Ascending aorta (tissue), 2 donors: ENCODE results near the gene SLC2A2. TPM values are rescaled to one million over a fixed set of nuclear protein-coding genes. Genes with fewer than 3 reads are reported as not detected.
A peak's percentile ranks its signal among the peaks of the same experiment; 100 is the strongest.

Experiments
- DNase-seq, 2 donors: peaks; one replicate each; pipeline ENCODE4 v3.0.0-alpha.2; 2019; ENCODE audit warnings: low spot score in 2 of 2
- H3K27ac ChIP-seq, 2 donors: fragments of 200-600 bp; sonication (generic); one replicate each; pipeline ENCODE4 v1.5.1; 2016 to 2017; ENCODE audit warnings: mild to moderate bottlenecking in 1 of 2
- H3K27me3 ChIP-seq: fragments of 200-600 bp; sonication (generic); one replicate; pipeline ENCODE4 v1.5.1; 2017
- H3K36me3 ChIP-seq, 2 donors: fragments of 200-600 bp; sonication (generic); one replicate each; pipeline ENCODE4 v1.5.1; 2016
- H3K4me1 ChIP-seq, 2 donors: fragments of 200-600 bp; sonication (generic); one replicate each; pipeline ENCODE4 v1.5.1; 2016 to 2017; ENCODE audit warnings: mild to moderate bottlenecking in 1 of 2
- H3K4me3 ChIP-seq, 2 donors: fragments of 200-600 bp; sonication (generic); one replicate each; pipeline ENCODE4 v1.5.1; 2016 to 2017; ENCODE audit warnings: mild to moderate bottlenecking in 1 of 2
- H3K9me3 ChIP-seq, 2 donors: fragments of 200-600 bp; sonication (generic); one replicate each; pipeline ENCODE4 v1.5.1; 2016
- CTCF ChIP-seq, 3 experiments: fragments of 200-600 bp in 2 of 3; fragments of 450-650 bp in 1 of 3; sonication (generic) in 2 of 3; IDR thresholded peaks; one replicate each; pipeline ENCODE4 v1.5.1; 2016 to 2019; ENCODE audit warnings: antibody characterized with exemption in 3 of 3, mild to moderate bottlenecking in 1 of 3, moderate library complexity in 1 of 3
- intact Hi-C: fragments of 100-400 bp; cut with DNase I; formaldehyde crosslinking; loops from one replicate; pipeline ENCODE4 v1.15.1; 2023
- total RNA-seq: library from RNA; depleted of rRNA; stranded (reverse); fragments of >200 nt; gene quantifications from one replicate; pipeline ENCODE4 v1.1.0, GENCODE V29; 2016

The SLC2A2 gene
- total RNA-seq, 1 donor from 2014 or later: not detected

- Histone ChIP-seq H3K27me3 (no peaks in the 10 kb centered on the region), H3K4me1 (no peaks in the 10 kb centered on the region), H3K36me3 (no peaks in the 10 kb centered on the region), H3K9me3 (no peaks in the 10 kb centered on the region), H3K27ac (no peak overlapping the region), H3K4me3 (no peak overlapping the region)
- no peak for TF ChIP-seq CTCF (IDR thresholded peaks at IDR 0.05)
- intact Hi-C loops: no loop called here
- no peak for DNase-seq
Measured at GRCh38 chr3:171055336-171056178, 29.0 kb upstream of the SLC2A2 start.

GRCh38 chr3:171054921-171055320, 28.4 kb upstream of the SLC2A2 start:
- Histone ChIP-seq H3K27me3 (no peaks in the 10 kb centered on the region), H3K27ac (no peak overlapping the region), H3K4me3 (no peak overlapping the region), H3K9me3 (no peaks in the 10 kb centered on the region), H3K4me1 (no peaks in the 10 kb centered on the region), H3K36me3 (no peaks in the 10 kb centered on the region)
- intact Hi-C loops: no loop called here
- TF ChIP-seq CTCF (IDR thresholded peaks at IDR 0.05): no peak
- DNase-seq: no peak

- no peak for DNase-seq
- intact Hi-C loops: no loop called here
- H3K27ac ChIP-seq: no peak overlapping the region
- no peaks in the 10 kb centered on the region for H3K27me3 ChIP-seq
- no peaks in the 10 kb centered on the region for H3K36me3 ChIP-seq
- H3K9me3 ChIP-seq: no peaks in the 10 kb centered on the region
- no peak for TF ChIP-seq CTCF (IDR thresholded peaks at IDR 0.05)
- H3K4me1 ChIP-seq: no peaks in the 10 kb centered on the region
- H3K4me3 ChIP-seq: no peak overlapping the region
Measured at GRCh38 chr3:171054231-171054630, 27.7 kb upstream of the SLC2A2 start.

GRCh38 chr3:171049861-171050444, 23.4 kb upstream of the SLC2A2 start:
- peak; percentile 42 to 70 (median 45) for TF ChIP-seq CTCF (IDR thresholded peaks at IDR 0.05)
- Histone ChIP-seq H3K27me3 (no peaks in the 10 kb centered on the region), H3K27ac (no peak overlapping the region), H3K4me1 (no peaks in the 10 kb centered on the region), H3K36me3 (no peaks in the 10 kb centered on the region), H3K4me3 (no peak overlapping the region), H3K9me3 (no peaks in the 10 kb centered on the region)
- peak in 1 of 2 donors; percentile 67 for DNase-seq
- intact Hi-C loops: loop anchor here (1.0 kb wide), 1 partner anchor 517 kb away; no protein-coding TSS in a partner anchor

- H3K9me3 ChIP-seq: no peaks in the 10 kb centered on the region
- intact Hi-C loops: no loop called here
- H3K4me1 ChIP-seq: no peaks in the 10 kb centered on the region
- H3K36me3 ChIP-seq: no peaks in the 10 kb centered on the region
- H3K27ac ChIP-seq: no peak overlapping the region
- TF ChIP-seq CTCF (IDR thresholded peaks at IDR 0.05): no peak
- no peak for DNase-seq
- no peak overlapping the region for H3K4me3 ChIP-seq
- H3K27me3 ChIP-seq: no peaks in the 10 kb centered on the region
Measured at GRCh38 chr3:171046760-171047159, 20.2 kb upstream of the SLC2A2 start.
